Measurements from ENCODE around the gene FAM153A.
"Not testable (repeated sequence)": the region's sequence is repeated elsewhere in the genome, so short reads cannot be mapped to it uniquely, and the experiment has no call there.

GRCh38 chr5:177808420-177808819 lies 25.7 kb upstream of the FAM153A start:
- TF ChIP-seq CTCF, POLR2A (IDR thresholded peaks at IDR 0.05): not testable (repeated sequence)
